ENCODE results near the gene POLR3GL. TPM values are rescaled to one million over a fixed set of nuclear protein-coding genes. Genes with fewer than 3 reads are reported as not detected.
"Not testable (repeated sequence)": the region's sequence is repeated elsewhere in the genome, so short reads cannot be mapped to it uniquely, and the experiment has no call there.

Gene POLR3GL, protein sequence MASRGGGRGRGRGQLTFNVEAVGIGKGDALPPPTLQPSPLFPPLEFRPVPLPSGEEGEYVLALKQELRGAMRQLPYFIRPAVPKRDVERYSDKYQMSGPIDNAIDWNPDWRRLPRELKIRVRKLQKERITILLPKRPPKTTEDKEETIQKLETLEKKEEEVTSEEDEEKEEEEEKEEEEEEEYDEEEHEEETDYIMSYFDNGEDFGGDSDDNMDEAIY
- total RNA-seq (28.5 TPM), polyA plus RNA-seq (ENCODE audit: insufficient read depth in 1 of 8, insufficient read length in 8 of 8, low replicate concordance in 1 of 8) (10 to 100 TPM; 35.0 to 42.6 (median 38.6) TPM)
- long read RNA-seq, donor 1, partial matches to known transcripts: 0 of 3 reads
- long read RNA-seq, donor 1, other reads (novel, unspliced or antisense): 0 of 3 reads
- long read RNA-seq, donor 2: 0 reads
- long read RNA-seq, donor 3, transcript POLR3GL-202 (8 exons, 1,165 nt): major isoform, 18 of 18 reads
- long read RNA-seq, donor 3, partial matches to known transcripts: 0 of 18 reads
- long read RNA-seq, donor 3, other reads (novel, unspliced or antisense): 0 of 18 reads
- long read RNA-seq, donor 4, partial matches to known transcripts: 0 of 1 reads
- long read RNA-seq, donor 4, other reads (novel, unspliced or antisense): 0 of 1 reads
- long read RNA-seq, donor 5, transcript POLR3GL-202 (8 exons, 1,165 nt): major isoform, 27 of 37 reads
- long read RNA-seq, donor 5, partial matches to known transcripts: 10 of 37 reads
- long read RNA-seq, donor 5, other reads (novel, unspliced or antisense): 0 of 37 reads
- long read RNA-seq, donor 6, transcript POLR3GL-202 (8 exons, 1,165 nt): major isoform, 15 of 22 reads
- long read RNA-seq, donor 6, partial matches to known transcripts: 6 of 22 reads
- long read RNA-seq, donor 6, other reads (novel, unspliced or antisense): 0 of 22 reads
- long read RNA-seq, donor 7, transcript POLR3GL-202 (8 exons, 1,165 nt): major isoform, 11 of 11 reads
- long read RNA-seq, donor 7, partial matches to known transcripts: 0 of 11 reads
- long read RNA-seq, donor 7, other reads (novel, unspliced or antisense): 0 of 11 reads
- long read RNA-seq, donor 8, transcript POLR3GL-202 (8 exons, 1,165 nt): major isoform, 9 of 9 reads
- long read RNA-seq, donor 8, partial matches to known transcripts: 0 of 9 reads
- long read RNA-seq, donor 8, other reads (novel, unspliced or antisense): 0 of 9 reads
- long read RNA-seq, donor 9, transcript POLR3GL-202 (8 exons, 1,165 nt): major isoform, 6 of 12 reads
- long read RNA-seq, donor 9, partial matches to known transcripts: 5 of 12 reads
- long read RNA-seq, donor 9, other reads (novel, unspliced or antisense): 0 of 12 reads
- long read RNA-seq, donor 10, transcript POLR3GL-202 (8 exons, 1,165 nt): major isoform, 11 of 30 reads
- long read RNA-seq, donor 10, partial matches to known transcripts: 19 of 30 reads
- long read RNA-seq, donor 10, other reads (novel, unspliced or antisense): 0 of 30 reads
- long read RNA-seq, donor 11, transcript POLR3GL-202 (8 exons, 1,165 nt): major isoform, 10 of 17 reads
- long read RNA-seq, donor 11, partial matches to known transcripts: 7 of 17 reads
- long read RNA-seq, donor 11, other reads (novel, unspliced or antisense): 0 of 17 reads

DNA sequence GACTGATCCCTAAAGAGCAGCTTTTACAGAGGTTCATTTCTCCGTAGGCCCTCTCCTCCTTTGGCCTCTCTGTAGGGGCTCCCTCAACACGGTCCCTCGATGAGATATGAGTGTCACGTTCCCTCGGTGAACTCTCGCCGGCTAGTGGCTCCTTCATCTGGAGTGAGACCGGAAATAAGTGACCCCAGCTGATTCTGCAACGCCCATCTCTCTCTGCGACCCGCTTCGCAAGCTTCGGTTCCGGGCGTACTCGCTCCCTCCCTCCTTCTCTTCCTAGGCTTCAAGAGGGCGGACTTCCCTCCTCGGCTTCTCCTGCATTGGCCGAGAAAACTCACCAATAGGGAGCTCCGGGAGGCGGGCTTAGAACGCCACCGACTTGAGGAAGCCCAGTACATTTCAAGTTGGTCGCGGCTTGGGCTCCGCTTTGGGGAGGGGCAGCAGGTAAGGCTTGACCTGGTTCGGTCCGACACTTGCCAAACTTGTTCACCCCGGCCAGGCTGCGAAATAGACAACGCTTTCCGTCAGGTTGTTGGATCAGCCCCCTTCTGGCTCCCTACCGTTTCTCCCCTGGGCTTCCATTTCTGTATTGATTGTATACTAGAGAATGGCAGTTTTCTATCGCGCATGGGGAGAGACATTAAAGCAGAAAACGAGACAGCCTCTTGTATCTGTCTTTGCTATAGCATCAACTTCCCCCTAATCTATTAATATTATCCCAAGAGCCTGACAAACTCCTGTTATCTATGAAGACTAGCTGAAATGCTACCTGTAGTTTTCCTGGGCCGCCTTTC, at the start of gene POLR3GL, which contains the start of gene ANKRD34A:
TSS of gene POLR3GL (plus strand) at position 363 of the 791 bp plus-strand sequence. CDS start 10,176 bp downstream, outside the sequence.
TSS of gene ANKRD34A (minus strand) at position 248 of the 791 bp plus-strand sequence. CDS start 2,816 bp downstream, outside the sequence.
- 0% methylated on average over 22 of the region's 37 CpGs for WGBS (ENCODE audit: insufficient coverage)
- Histone ChIP-seq H3K9me3 (replicated peaks; ENCODE audit: control insufficient read depth, low read depth, low read length) (peaks cover 7% of the 10 kb centered on the region), H3K36me3 (ENCODE audit: control insufficient read depth, insufficient read depth, low read length) (no peaks in the 10 kb centered on the region), H3K4me1 (ENCODE audit: control insufficient read depth, insufficient read depth, low read length) (peaks cover 40% of the 10 kb centered on the region), H3K27ac (ENCODE audit: low read length) (peak within 1 kb of the TSS; percentile 91), H3K4me3 (ENCODE audit: low read length) (peak within 1 kb of the TSS; percentile 61), H3K27me3 (ENCODE audit: control insufficient read depth, insufficient read depth, low read length) (peaks cover 8% of the 10 kb centered on the region)
- DNase-seq: peak; percentile 99

- no peak overlapping the region for H3K27ac ChIP-seq (ENCODE audit: low read length)
- peaks cover 22% of the 10 kb centered on the region for H3K36me3 ChIP-seq (ENCODE audit: control insufficient read depth, insufficient read depth, low read length)
Measured at GRCh38 chr1:145916745-145917144, 47.7 kb upstream of the POLR3GL start.

GRCh38 chr1:145917595-145917994, 46.9 kb upstream of the POLR3GL start:
- Histone ChIP-seq H3K27me3 (ENCODE audit: control insufficient read depth, insufficient read depth, low read length) (no peaks in the 10 kb centered on the region), H3K4me3 (ENCODE audit: low read length) (peak overlapping the region; percentile 71), H3K27ac (ENCODE audit: low read length) (no peak overlapping the region), H3K9me3 (replicated peaks; ENCODE audit: control insufficient read depth, low read depth, low read length) (no peaks in the 10 kb centered on the region), H3K4me1 (ENCODE audit: control insufficient read depth, insufficient read depth, low read length) (peaks cover 19% of the 10 kb centered on the region), H3K36me3 (ENCODE audit: control insufficient read depth, insufficient read depth, low read length) (peaks cover 16% of the 10 kb centered on the region)
- DNase-seq: no peak
- 64% methylated on average over 2 of the region's 5 CpGs for WGBS (ENCODE audit: insufficient coverage)

More at GRCh38 chr1:145916745-145917144, 47.7 kb upstream of the POLR3GL start:
- no peaks in the 10 kb centered on the region for H3K9me3 ChIP-seq (replicated peaks; ENCODE audit: control insufficient read depth, low read depth, low read length)
- peaks cover 19% of the 10 kb centered on the region for H3K4me1 ChIP-seq (ENCODE audit: control insufficient read depth, insufficient read depth, low read length)
- H3K4me3 ChIP-seq (ENCODE audit: low read length): no peak overlapping the region
- no peaks in the 10 kb centered on the region for H3K27me3 ChIP-seq (ENCODE audit: control insufficient read depth, insufficient read depth, low read length)
- 80% methylated on average over 5 of the region's 5 CpGs for WGBS (ENCODE audit: insufficient coverage)
- DNase-seq: no peak

DNA sequence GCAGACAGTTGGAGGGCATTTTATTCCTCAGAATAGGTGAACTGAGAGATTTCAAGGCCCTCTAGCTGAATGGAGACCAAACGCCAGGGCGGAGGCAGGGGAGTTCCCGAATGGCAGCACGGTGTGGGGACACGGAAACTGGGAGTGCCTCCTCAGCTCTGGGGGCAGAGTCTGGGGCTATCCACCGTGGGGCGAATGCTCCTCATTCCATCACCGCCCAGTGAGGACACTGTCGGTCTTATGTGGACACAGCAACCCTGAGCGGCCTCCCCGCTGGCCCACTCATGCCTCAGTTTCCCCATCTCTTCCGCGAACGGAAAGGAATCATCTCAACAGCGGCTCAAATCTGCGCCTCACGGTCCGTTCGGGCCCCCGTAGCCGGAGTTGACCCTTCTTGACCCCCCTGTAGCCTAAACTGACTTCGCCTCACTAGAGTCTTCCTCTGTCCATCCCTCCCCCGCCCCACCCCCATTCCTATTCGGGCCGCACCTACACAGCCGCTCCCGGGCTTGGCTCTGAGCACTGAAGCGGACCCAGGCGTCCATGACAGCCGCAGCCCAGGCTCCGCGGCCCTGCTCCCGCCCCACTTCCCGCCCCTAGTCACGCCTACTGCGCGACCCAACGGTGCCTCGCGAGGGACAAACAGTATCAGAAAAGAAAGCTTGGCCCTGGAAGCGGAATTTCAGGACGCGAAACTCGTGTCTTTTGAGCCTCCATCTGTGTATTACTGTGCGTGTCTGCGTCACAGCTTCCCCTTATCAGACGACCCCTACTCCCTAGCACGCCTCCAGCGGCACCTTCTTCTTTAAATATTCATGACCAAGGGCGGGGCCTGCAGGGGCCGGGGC, 46.1 kb upstream of the POLR3GL start, which contains the start of gene PEX11B:
TSS of gene PEX11B (minus strand) at position 574 of the 848 bp plus-strand sequence. CDS start at position 545, 29 bp downstream.
- H3K9me3 ChIP-seq (replicated peaks; ENCODE audit: control insufficient read depth, low read depth, low read length): no peaks in the 10 kb centered on the region
- WGBS (ENCODE audit: insufficient coverage): under 1% methylated on average over 43 of the region's 51 CpGs
- peak within 1 kb of the TSS; percentile 71 for H3K4me3 ChIP-seq (ENCODE audit: low read length)
- H3K36me3 ChIP-seq (ENCODE audit: control insufficient read depth, insufficient read depth, low read length): peaks cover 21% of the 10 kb centered on the region
- DNase-seq: peak; percentile 96
- H3K4me1 ChIP-seq (ENCODE audit: control insufficient read depth, insufficient read depth, low read length): peaks cover 19% of the 10 kb centered on the region
- no peaks in the 10 kb centered on the region for H3K27me3 ChIP-seq (ENCODE audit: control insufficient read depth, insufficient read depth, low read length)
- H3K27ac ChIP-seq (ENCODE audit: low read length): peak within 1 kb of the TSS; percentile 95

DNA sequence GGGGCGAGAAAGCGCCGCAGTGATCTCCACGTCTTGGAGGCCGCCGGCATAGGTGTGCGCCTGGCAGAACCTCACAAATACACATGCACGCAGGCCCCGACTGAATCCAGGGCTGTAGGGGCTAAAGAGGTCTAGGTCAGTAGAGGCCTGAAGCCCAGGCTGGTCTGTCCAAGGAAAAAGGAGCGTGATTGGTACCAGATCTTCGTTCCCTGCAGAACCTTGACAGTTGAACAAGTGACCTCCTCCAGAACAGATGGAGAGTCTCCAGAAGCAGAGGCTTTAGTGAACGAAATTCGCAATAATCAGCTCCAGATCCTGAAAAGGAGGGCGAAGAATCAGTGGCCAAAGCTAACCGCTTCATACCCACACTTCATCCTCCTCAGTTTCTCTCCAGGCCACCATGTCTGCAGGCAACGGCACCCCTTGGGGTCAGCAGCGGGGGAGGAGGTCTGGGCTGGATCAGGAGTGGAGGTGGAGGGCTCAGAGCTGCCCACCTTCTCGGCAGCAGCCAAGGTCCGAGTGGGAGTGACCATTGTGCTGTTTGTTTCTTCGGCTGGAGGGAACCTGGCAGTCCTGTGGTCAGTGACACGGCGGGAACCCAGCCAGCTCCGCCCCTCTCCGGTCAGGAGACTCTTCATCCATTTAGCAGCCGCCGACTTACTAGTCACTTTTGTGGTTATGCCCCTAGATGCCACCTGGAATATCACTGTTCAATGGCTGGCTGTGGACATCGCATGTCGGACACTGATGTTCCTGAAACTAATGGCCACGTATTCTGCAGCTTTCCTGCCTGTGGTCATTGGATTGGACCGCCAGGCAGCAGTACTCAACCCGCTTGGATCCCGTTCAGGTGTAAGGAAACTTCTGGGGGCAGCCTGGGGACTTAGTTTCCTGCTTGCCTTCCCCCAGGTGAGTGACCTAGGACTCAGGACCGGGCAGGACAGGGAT, 45.2 kb upstream of the POLR3GL start:
- WGBS (ENCODE audit: insufficient coverage): 1% methylated on average over 19 of the region's 33 CpGs
- H3K27me3 ChIP-seq (ENCODE audit: control insufficient read depth, insufficient read depth, low read length): no peaks in the 10 kb centered on the region
- no peaks in the 10 kb centered on the region for H3K9me3 ChIP-seq (replicated peaks; ENCODE audit: control insufficient read depth, low read depth, low read length)
- H3K36me3 ChIP-seq (ENCODE audit: control insufficient read depth, insufficient read depth, low read length): peaks cover 23% of the 10 kb centered on the region
- peaks cover 19% of the 10 kb centered on the region for H3K4me1 ChIP-seq (ENCODE audit: control insufficient read depth, insufficient read depth, low read length)
- peak overlapping the region; percentile 95 for H3K27ac ChIP-seq (ENCODE audit: low read length)
- peak; percentile 53 for DNase-seq
- H3K4me3 ChIP-seq (ENCODE audit: low read length): peak overlapping the region; percentile 71

GRCh38 chr1:145920297-145920696, 44.2 kb upstream of the POLR3GL start:
- not testable (repeated sequence) for H3K9me3 ChIP-seq (replicated peaks; ENCODE audit: control insufficient read depth, low read depth, low read length); H3K27ac ChIP-seq (ENCODE audit: low read length); H3K4me3 ChIP-seq (ENCODE audit: low read length); DNase-seq; H3K27me3 ChIP-seq (ENCODE audit: control insufficient read depth, insufficient read depth, low read length)
- H3K36me3 ChIP-seq (ENCODE audit: control insufficient read depth, insufficient read depth, low read length): peaks cover 20% of the 10 kb centered on the region
- H3K4me1 ChIP-seq (ENCODE audit: control insufficient read depth, insufficient read depth, low read length): peaks cover 19% of the 10 kb centered on the region
- WGBS (ENCODE audit: insufficient coverage): no CpG with 5 or more reads among the region's 4 CpGs

GRCh38 chr1:145922266-145922665, 42.2 kb upstream of the POLR3GL start:
- peaks cover 26% of the 10 kb centered on the region for H3K4me1 ChIP-seq (ENCODE audit: control insufficient read depth, insufficient read depth, low read length)
- no CpG with 5 or more reads among the region's 2 CpGs for WGBS (ENCODE audit: insufficient coverage)
- DNase-seq: no peak

More at GRCh38 chr1:145922266-145922665, 42.2 kb upstream of the POLR3GL start:
- H3K27ac ChIP-seq (ENCODE audit: low read length): no peak overlapping the region
- no peak overlapping the region for H3K4me3 ChIP-seq (ENCODE audit: low read length)
- peaks cover 18% of the 10 kb centered on the region for H3K36me3 ChIP-seq (ENCODE audit: control insufficient read depth, insufficient read depth, low read length)
- no peaks in the 10 kb centered on the region for H3K27me3 ChIP-seq (ENCODE audit: control insufficient read depth, insufficient read depth, low read length)
- H3K9me3 ChIP-seq (replicated peaks; ENCODE audit: control insufficient read depth, low read depth, low read length): no peaks in the 10 kb centered on the region
